ENCODE results near the gene GPR179.

GPR179 gene

GRCh38 chr17:38343608-38344419 is at the start of gene GPR179:
Gene GPR179 (minus strand): TSS chr17:38343956. CDS start chr17:38343789, 167 bp downstream.
- DNase-seq = peak; percentile 42

DNA sequence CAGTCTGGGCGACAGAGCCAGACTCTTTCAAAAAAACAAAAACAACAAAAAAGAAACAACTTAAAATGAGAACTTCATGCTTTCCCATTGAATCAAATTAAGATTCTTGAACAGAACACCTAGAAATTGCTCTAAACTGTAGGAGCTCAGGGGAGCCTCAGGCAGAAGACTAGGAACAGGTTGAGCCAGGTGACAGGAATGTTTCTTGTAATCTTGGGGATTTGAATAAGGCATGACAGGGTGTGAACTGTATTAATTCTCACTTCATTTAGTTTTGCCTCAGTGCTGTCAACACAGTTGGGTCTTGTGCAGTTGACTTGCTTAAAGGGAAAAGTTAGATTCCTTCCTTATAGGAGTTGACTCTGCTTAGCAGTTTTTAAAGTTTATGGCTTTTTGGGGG is 35.7 kb upstream of the GPR179 start:
- no peak for DNase-seq

- DNase-seq = no peak
These were observed 25.5 kb upstream of the GPR179 start for GRCh38 chr17:38369124-38369886.

DNA sequence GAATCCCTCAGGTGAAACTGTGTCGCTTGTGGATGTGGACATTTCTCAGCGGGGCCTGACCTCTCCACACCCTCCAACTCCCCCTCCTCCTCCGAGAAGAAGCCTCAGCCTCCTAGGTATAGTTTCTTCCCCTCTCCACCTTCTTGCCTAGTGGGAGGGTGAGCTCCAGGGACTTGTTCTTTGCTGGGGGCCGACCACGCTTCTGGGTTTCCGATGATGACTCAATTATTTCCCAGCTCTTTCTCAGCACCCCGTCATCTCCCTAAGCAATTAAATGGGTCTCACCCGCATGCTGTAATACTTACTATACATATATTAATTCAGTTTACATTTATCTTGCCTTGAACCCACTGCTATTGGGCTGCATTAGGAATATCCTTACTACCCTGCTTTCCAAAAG is 21.0 kb upstream of the GPR179 start:
- no peak for DNase-seq

DNA sequence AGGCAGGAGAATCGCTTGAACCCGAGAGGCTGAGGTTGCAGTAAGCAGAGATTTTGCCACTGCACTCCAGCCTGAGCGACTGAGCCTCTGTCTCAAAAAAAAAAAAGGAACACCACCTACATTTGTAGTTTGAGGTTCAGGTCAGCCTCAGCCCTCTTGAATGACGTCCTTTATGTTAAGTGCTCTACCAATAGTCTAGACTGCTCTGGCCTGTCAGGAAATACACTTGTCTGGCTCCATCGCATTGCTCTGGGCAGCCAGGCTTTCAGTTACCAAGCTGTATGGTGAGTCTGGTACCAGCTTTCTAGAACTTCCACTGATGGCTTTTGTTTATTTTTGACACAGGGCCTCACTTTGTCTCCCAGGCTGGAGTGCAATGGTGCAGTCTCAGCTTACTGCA is 19.3 kb upstream of the GPR179 start:
- DNase-seq = no peak

- no peak for DNase-seq
These were observed 18.1 kb upstream of the GPR179 start for GRCh38 chr17:38361694-38362465.

DNA sequence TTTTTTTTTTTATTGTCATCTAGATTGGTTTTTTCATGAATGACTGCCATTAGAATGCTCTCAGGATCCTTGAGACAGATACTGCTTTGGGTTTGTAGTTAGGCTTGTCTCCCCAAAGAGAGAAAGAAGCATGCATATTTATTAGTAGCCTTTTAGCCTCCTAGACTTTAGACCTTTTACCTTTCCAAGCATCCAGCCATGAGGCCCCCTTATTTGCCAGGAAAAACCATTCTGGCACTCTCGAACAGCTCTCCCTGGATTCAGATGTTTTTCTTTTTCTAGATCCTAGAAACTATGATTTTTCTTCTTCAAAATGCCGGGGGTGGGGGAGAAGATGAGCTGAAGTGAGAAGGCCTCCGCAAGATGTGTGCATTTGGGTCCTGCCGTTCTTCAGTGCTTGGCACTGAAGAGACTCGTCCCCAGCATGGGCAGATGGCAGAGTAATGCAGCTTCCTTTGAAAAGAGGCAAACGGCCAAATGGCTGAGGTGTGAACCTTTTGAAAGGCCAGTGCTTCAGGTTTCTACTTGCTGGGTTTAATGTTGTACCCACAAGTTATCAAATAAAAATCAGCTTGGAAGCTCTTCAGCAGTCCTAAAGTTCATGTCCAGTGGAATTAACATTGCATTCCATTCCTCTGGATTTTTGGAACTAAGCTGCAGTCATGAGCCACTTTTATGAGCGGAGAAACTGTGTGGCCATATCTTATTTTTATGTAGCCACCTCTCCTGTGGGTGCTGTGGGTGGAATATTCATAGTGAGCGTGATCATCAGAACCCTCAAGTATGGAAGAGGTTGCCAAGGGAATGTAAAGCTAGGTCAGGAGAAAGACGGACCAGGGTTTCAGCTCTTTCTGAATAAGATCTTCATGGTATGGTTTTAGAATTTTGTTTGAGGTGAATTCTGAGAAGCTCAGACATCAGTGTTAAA is 15.1 kb upstream of the GPR179 start:
- peak; percentile 27 for DNase-seq

DNA sequence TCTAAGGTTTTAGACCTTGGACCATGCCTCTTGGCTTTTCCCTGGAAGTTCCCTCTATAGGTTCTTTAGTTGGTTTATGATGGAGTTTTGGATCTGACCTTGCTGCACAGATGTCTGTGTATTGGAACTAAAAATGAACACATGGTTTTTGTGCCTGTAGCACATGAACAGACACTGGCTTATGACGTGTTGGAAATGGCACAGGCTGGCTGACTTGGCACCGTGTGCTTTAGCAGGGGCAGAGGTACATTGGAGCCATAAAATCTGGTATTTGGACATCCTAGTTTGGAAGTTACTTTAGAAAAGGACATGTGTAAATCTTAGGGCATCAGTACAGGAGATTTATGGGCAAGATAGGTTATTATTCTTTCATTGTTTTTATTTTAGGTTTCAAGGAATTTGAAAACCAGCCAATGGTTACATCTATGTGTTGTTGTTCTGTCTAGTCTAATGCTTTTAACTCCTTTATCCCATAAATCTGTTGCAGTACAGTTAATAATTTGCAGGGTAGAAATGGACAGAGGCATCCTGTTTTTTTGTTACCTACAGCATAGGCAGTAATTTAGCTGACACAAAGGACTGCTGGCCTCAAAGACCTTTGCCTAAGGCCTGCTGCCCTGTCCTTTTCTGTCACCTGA is 13.8 kb upstream of the GPR179 start:
- DNase-seq = no peak

- no peak for DNase-seq
These were observed 11.5 kb upstream of the GPR179 start for GRCh38 chr17:38355251-38355650.

GRCh38 chr17:38354466-38354865 is 10.7 kb upstream of the GPR179 start:
- DNase-seq = no peak

- no peak for DNase-seq
These were observed 9.9 kb upstream of the GPR179 start for GRCh38 chr17:38353668-38354067.

- DNase-seq = no peak
These were observed 9.4 kb upstream of the GPR179 start for GRCh38 chr17:38353086-38353604.

DNA sequence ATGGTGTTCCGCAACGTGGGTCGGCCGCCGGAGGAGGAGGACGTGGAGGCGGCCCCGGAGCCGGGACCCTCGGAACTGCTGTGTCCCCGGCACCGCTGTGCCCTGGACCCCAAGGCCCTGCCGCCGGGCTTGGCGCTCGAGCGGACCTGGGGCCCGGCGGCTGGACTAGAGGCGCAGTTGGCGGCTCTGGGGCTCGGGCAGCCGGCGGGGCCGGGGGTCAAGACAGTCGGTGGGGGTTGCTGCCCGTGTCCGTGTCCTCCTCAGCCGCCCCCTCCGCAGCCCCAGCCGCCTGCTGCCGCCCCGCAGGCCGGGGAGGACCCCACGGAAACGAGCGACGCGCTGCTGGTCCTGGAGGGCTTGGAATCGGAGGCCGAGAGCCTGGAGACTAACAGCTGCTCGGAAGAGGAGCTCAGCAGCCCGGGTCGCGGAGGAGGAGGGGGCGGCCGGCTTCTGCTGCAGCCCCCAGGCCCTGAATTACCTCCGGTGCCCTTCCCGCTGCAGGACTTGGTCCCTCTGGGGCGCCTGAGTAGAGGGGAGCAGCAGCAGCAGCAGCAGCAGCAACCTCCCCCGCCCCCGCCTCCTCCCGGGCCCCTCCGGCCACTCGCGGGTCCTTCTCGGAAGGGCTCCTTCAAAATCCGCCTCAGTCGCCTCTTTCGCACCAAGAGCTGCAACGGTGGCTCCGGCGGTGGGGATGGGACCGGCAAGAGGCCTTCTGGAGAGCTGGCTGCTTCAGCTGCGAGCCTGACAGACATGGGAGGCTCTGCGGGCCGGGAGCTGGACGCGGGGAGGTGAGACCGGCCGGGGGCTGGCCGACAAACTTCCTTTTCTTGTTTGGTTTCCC is 8.7 kb upstream of the GPR179 start:
- peak; percentile 8 for DNase-seq

- DNase-seq = peak; percentile 91
These were observed 7.9 kb upstream of the GPR179 start, which contains the start of gene SOCS7 for GRCh38 chr17:38351412-38352222. Gene SOCS7 (plus strand): TSS chr17:38351844. CDS start chr17:38352053, 209 bp downstream.

GRCh38 chr17:38350035-38350434 is 6.3 kb upstream of the GPR179 start:
- DNase-seq = no peak

DNA sequence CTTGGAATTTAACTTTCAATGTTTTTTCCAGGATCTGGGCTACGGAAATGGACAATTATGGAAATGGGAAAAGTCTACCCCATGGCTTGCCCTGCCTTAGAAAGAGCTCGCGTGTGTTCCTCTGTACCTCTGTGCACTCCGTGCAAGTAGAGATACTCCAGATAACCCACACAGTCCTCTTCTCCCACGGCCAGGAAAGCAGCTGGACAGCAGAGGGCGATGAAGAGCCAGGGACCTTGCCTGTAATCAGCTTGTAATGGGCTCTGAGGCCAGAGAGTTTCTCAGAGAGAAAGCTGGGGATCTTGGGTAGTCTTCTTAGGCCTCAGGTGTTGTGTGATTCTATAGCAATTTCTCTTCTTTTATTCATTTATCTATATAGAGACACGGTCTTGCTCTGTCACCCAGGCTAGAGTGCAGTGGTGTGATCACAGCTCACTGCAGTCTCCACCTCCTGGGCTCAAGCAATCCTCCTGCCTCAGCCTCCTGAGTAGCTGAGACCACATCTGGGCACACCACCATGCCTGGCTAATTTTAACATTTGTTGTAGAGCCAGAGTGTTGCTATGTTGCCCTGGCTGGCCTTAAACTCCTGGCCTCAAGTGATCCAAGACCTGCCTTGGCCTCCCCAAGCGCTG is 5.5 kb upstream of the GPR179 start:
- peak; percentile 78 for DNase-seq

DNA sequence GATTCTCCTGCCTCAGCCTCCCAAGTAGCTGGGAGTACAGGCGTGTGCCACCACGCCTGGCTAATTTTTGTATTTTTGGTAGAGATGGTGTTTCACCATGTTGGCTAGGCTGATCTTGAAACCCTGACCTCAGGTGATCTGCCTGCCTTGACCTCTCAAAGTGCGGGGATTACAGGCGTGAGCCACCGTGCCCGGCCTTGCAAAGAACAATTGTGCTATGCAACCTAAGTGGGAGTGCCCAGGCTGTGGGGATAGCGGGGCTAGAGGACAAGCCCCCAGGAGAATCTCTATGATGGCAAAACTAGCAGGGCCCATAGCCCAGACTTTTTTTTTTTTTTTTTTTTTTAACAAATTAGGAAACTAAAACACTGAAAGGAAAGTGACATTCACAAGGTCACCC is 2.0 kb upstream of the GPR179 start:
- DNase-seq = no peak

DNA sequence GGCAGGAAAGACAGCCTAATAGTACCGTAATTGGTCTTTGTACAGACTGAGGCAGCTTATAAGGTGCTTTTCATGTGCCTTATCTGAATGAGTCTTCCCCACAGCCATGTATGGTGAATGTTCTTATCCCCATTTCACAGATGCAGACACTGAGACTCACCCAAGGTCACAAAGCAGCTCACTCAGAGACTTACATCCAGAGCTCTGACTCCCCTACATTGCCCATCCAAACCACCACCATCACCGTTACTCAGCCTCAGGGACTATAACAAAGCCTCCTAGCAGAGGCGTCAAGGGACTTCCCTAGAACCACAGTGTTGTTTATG is 627 bp upstream of the GPR179 start:
- DNase-seq = no peak

All from NCI-H1092 treated with DMSO at 0.1 percent for 48 hours (cell line).